HepG2 (cell line): ENCODE results near the gene NELFB. TPM values are rescaled to one million over a fixed set of nuclear protein-coding genes. Genes with fewer than 3 reads are reported as not detected.
A peak's percentile ranks its signal among the peaks of the same experiment; 100 is the strongest.

Experiments
- BORCS8-MEF2B ChIP-seq: sonication (generic); formaldehyde crosslinking; IDR thresholded peaks from 2 replicates; pipeline ENCODE4 v1.8.0; 2022; ENCODE audit warnings: mild to moderate bottlenecking, missing genetic modification reagents
- GATA4 ChIP-seq: sonication (generic); IDR thresholded peaks from 2 replicates; pipeline ENCODE4 v1.6.1; 2016; ENCODE audit warnings: antibody characterized with exemption, low read depth, borderline replicate concordance
- HES4 ChIP-seq: sonication (generic); formaldehyde crosslinking; IDR thresholded peaks from 2 replicates; pipeline ENCODE4 v1.9.0; 2021; ENCODE audit warnings: mild to moderate bottlenecking, missing genetic modification reagents, borderline replicate concordance
- HNF4G ChIP-seq, 2 experiments: sonication (generic) in 1 of 2; formaldehyde crosslinking in 1 of 2; IDR thresholded peaks; 2 replicates each; pipeline versions ENCODE4 v1.4.0 to v1.6.1; 2011 to 2020; ENCODE audit warnings: borderline replicate concordance in 2 of 2, low read depth in 2 of 2, mild to moderate bottlenecking in 2 of 2, low read length in 1 of 2, missing genetic modification reagents in 1 of 2, moderate library complexity in 1 of 2
- MXD1 ChIP-seq: sonication (generic); formaldehyde crosslinking; IDR thresholded peaks from 2 replicates; pipeline ENCODE4 v1.4.0; 2020; ENCODE audit warnings: mild to moderate bottlenecking, missing genetic modification reagents
- NR2F6 ChIP-seq, 2 experiments: IDR thresholded peaks; 2 replicates each; pipeline ENCODE4 v1.6.1; 2016; ENCODE audit warnings: antibody characterized with exemption in 1 of 2, mild to moderate bottlenecking in 1 of 2
- PAX8 ChIP-seq: sonication (generic); formaldehyde crosslinking; IDR thresholded peaks from 2 replicates; pipeline ENCODE4 v1.8.0; 2022; ENCODE audit warnings: mild to moderate bottlenecking, missing genetic modification reagents, borderline replicate concordance
- SALL1 ChIP-seq: sonication (generic); formaldehyde crosslinking; IDR thresholded peaks from 2 replicates; pipeline ENCODE4 v1.8.0; 2022; ENCODE audit warnings: mild to moderate bottlenecking, missing genetic modification reagents
- SSRP1 ChIP-seq: IDR thresholded peaks from 2 replicates; pipeline ENCODE4 v1.6.1; 2016; ENCODE audit warnings: control low read depth
- TCF12 ChIP-seq, 2 experiments: fragments of 450-650 bp in 1 of 2; sonication (generic) in 1 of 2; formaldehyde crosslinking in 1 of 2; IDR thresholded peaks; 2 replicates each; pipeline versions ENCODE4 v1.6.1 to v1.8.0; 2017 to 2022; ENCODE audit warnings: antibody characterized with exemption in 1 of 2, mild to moderate bottlenecking in 1 of 2, missing genetic modification reagents in 1 of 2, moderate library complexity in 1 of 2
- TFDP1 ChIP-seq: IDR thresholded peaks from 2 replicates; pipeline ENCODE4 v1.6.1; 2016; ENCODE audit warnings: missing compliant biosample characterization, missing genetic modification reagents, borderline replicate concordance
- U2AF2 ChIP-seq: fragments of 200-400 bp; formaldehyde crosslinking; IDR thresholded peaks from 2 replicates; pipeline ENCODE4 v1.6.1; 2017; ENCODE audit warnings: low read depth, mild to moderate bottlenecking, low read length
- ZBTB1 ChIP-seq: sonication (generic); formaldehyde crosslinking; IDR thresholded peaks from 2 replicates; pipeline ENCODE4 v1.4.0; 2020; ENCODE audit warnings: missing genetic modification reagents, borderline replicate concordance
- ZBTB3 ChIP-seq: sonication (generic); formaldehyde crosslinking; IDR thresholded peaks from 2 replicates; pipeline ENCODE4 v1.4.0; 2020; ENCODE audit warnings: low read depth, mild to moderate bottlenecking, moderate library complexity, missing genetic modification reagents, borderline replicate concordance
- ZFP36L1 ChIP-seq: sonication (generic); formaldehyde crosslinking; IDR thresholded peaks from 2 replicates; pipeline ENCODE4 v1.8.0; 2022; ENCODE audit warnings: mild to moderate bottlenecking, missing genetic modification reagents, moderate library complexity
- ZHX1 ChIP-seq: sonication (generic); formaldehyde crosslinking; IDR thresholded peaks from 2 replicates; pipeline ENCODE4 v1.8.1; 2022; ENCODE audit warnings: low read depth, mild to moderate bottlenecking, missing genetic modification reagents
- ZNF350 ChIP-seq: sonication (generic); formaldehyde crosslinking; IDR thresholded peaks from 2 replicates; pipeline ENCODE4 v1.4.0; 2020; ENCODE audit warnings: mild to moderate bottlenecking, low read depth, missing genetic modification reagents, borderline replicate concordance
- ZNF749 ChIP-seq: sonication (generic); formaldehyde crosslinking; IDR thresholded peaks from 2 replicates; pipeline ENCODE4 v1.8.0; 2022; ENCODE audit warnings: mild to moderate bottlenecking, missing genetic modification reagents, moderate library complexity, borderline replicate concordance
- ZNF766 ChIP-seq: sonication (generic); formaldehyde crosslinking; IDR thresholded peaks from 2 replicates; pipeline ENCODE4 v1.5.0; 2020; ENCODE audit warnings: missing genetic modification reagents, borderline replicate concordance
- polyA plus RNA-seq, 8 experiments: library from polyadenylated mRNA; depleted of rRNA in 3 of 8; stranded (reverse) in 7 of 8; unstranded in 1 of 8; fragments of >200 nt; fragmentation: Illumina TruSeq in 4 of 8; extraction: Trizol in 4 of 8; gene quantifications; 2 replicates each; pipeline versions ENCODE4 v1.2.1 to v1.2.3, GENCODE V29; 2011 to 2016; ENCODE audit warnings: low read depth in 4 of 8, missing spikeins in 1 of 8, mixed read lengths in 1 of 8; ENCODE audit not compliant: insufficient read depth in 1 of 8
- total RNA-seq, 5 experiments: library from RNA; depleted of rRNA; stranded (reverse); fragments of >200 nt; fragmentation: Illumina TruSeq; extraction: Trizol; gene quantifications; 2 replicates each; pipeline ENCODE4 v1.2.3, GENCODE V29; 2016; ENCODE audit warnings: low read depth in 1 of 5
- TF ChIP-seq, protein P1 (sequence below): sonication (generic); formaldehyde crosslinking; IDR thresholded peaks from 2 replicates; pipeline ENCODE4 v1.5.1; 2020; ENCODE audit warnings: mild to moderate bottlenecking, missing genetic modification reagents, borderline replicate concordance

Gene NELFB
- total and polyA plus RNA-seq, 2 of the 13 experiments (the other 11 are each of a cell fraction or from before 2014, with no cell fraction given), result 26.5 to 45.8 TPM

DNA sequence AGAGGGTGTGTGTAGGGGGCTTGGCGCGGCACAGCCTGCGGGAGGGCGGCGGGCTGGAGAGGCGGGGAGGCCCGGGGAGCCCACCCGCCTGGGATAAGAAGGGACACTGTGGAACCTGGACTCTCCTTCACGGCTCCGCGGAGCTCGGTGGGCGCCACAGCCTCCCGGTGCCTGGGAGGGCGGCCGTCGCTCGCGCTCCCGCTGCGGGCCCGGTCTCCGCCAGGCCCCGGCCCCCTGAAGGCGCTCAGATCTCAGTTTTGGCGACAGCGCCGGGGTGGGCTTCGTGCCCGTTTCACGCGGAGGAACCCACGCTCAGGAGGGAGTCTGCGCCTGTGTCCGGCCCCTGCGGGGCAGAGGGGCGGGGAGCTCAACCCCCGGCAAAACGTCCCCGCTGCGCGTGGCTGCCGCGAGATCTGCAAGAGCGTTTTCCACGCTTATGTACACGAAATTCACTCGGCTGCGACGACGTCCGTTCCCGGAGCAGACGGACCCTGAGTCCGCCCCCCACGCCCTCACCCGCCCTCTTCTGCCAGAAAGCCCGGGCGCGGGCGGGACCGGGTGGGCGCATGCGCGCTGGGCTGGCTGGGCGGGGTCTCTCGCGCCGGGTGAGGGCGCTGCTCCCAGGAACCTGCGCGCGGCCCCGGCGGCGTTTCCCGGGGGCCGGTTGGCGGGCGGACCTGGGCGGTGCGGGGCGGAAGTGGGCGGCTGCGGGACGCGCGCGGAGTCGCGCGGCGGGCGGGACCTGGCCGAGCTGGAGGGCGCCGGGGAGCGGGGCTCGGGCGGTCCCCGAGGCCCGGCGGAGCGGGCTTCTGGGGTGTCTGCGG lies at the start of gene NELFB (continued):
- TF ChIP-seq TFDP1 (CRISPR knock-in tag) (peak; percentile 70; the same call in 1 of the 2 replicates), ZHX1 (no peak), GATA4 (peak; percentile 46; the same call in 1 of the 2 replicates), ZBTB1 (CRISPR knock-in tag) (peak; percentile 99), PAX8 (no peak), HES4 (CRISPR knock-in tag) (no peak), NR2F6 (IDR thresholded peaks at IDR 0.05) (no peak), NR2F6 (CRISPR knock-in tag; IDR thresholded peaks at IDR 0.05) (peak; percentile 57; the same call in 1 of the 2 replicates), TCF12 (IDR thresholded peaks at IDR 0.05) (no peak), TCF12 (CRISPR knock-in tag; IDR thresholded peaks at IDR 0.05) (no peak; the same call in 1 of the 2 replicates), U2AF2 (no peak), ZNF350 (CRISPR knock-in tag) (no peak), SALL1 (peak; percentile 72), ZNF766 (CRISPR knock-in tag) (no peak), SSRP1 (no peak), BORCS8-MEF2B (no peak), ZBTB3 (CRISPR knock-in tag) (no peak), ZNF749 (no peak), MXD1 (peak; percentile 38; the same call in 1 of the 2 replicates), HNF4G (IDR thresholded peaks at IDR 0.05; ENCODE audit: borderline replicate concordance, low read depth, low read length) (0 out of 2 replicates have a peak, but pooled peaks have one; percentile 39), HNF4G (CRISPR knock-in tag; IDR thresholded peaks at IDR 0.05; ENCODE audit: borderline replicate concordance, low read depth) (no peak), ZFP36L1 (0 out of 2 replicates have a peak, but pooled peaks have one; percentile 28)
- TF ChIP-seq, protein P1, sequence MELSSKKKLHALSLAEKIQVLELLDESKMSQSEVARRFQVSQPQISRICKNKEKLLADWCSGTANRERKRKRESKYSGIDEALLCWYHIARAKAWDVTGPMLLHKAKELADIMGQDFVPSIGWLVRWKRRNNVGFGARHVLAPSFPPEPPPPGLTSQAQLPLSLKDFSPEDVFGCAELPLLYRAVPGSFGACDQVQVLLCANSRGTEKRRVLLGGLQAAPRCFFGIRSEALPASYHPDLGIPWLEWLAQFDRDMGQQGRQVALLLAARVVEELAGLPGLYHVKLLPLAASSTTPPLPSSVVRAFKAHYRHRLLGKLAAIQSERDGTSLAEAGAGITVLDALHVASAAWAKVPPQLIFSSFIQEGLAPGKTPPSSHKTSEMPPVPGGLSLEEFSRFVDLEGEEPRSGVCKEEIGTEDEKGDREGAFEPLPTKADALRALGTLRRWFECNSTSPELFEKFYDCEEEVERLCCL, result no peak
